OCI-LY7 (cell line): Measurements from ENCODE around the gene DLGAP1. TPM values are rescaled to one million over a fixed set of nuclear protein-coding genes. Genes with fewer than 3 reads are reported as not detected.

Experiments used
- BruUV-seq: library from RNA; stranded (reverse); fragments of 400-500 nt; replicated peaks from 2 replicates; lab custom pipeline; 2021; lab: Mats Ljungman, UMichigan
- CTCF ChIA-PET: fragments of 300-600 bp; sonication (Branson Sonifier 250); formaldehyde crosslinking; loops from one replicate; lab custom pipeline; 2022; ENCODE audit warnings: antibody characterized with exemption; ENCODE audit not compliant: unreplicated experiment; lab: Charles Lee
- POLR2A ChIA-PET: fragments of 300-600 bp; sonication (Branson Sonifier 250); formaldehyde crosslinking; loops from one replicate; lab custom pipeline; 2022; ENCODE audit warnings: antibody characterized with exemption; lab: Charles Lee
- DNase-seq: peaks from one replicate; pipeline ENCODE4 v3.0.0-alpha.2; 2015; ENCODE audit warnings: low spot score
- H2AFZ ChIP-seq: fragments of 200-600 bp; sonication (generic), shearing (Covaris generic); 2 replicates; pipeline ENCODE4 v1.6.1; 2014; ENCODE audit warnings: mild to moderate bottlenecking, antibody characterized with exemption, low read length, moderate library complexity
- H3K27ac ChIP-seq: fragments of 200-600 bp; sonication (generic); 2 replicates; pipeline ENCODE4 v1.5.1; 2014; ENCODE audit warnings: mixed run types, low read depth, mild to moderate bottlenecking, moderate library complexity, low read length, inconsistent platforms; ENCODE audit not compliant: poor library complexity, severe bottlenecking
- H3K36me3 ChIP-seq: fragments of 200-600 bp; sonication (generic); 2 replicates; pipeline ENCODE4 v1.6.1; 2014; ENCODE audit warnings: mild to moderate bottlenecking, antibody characterized with exemption, low read length, moderate library complexity, mixed read lengths; ENCODE audit not compliant: insufficient read depth
- H3K4me1 ChIP-seq: fragments of 200-600 bp; sonication (generic); 2 replicates; pipeline ENCODE4 v1.5.1; 2014; ENCODE audit warnings: mild to moderate bottlenecking, low read length; ENCODE audit not compliant: insufficient read depth, poor library complexity, severe bottlenecking
- H3K4me2 ChIP-seq: fragments of 200-600 bp; sonication (generic); 2 replicates; pipeline ENCODE4 v1.6.1; 2014; ENCODE audit warnings: mild to moderate bottlenecking, low read length
- H3K4me3 ChIP-seq: fragments of 200-600 bp; sonication (generic); 2 replicates; pipeline ENCODE4 v1.5.1; 2014; ENCODE audit warnings: mild to moderate bottlenecking, low read depth, low read length; ENCODE audit not compliant: poor library complexity, severe bottlenecking
- H3K79me2 ChIP-seq: fragments of 200-600 bp; sonication (generic); 2 replicates; pipeline ENCODE4 v1.6.1; 2016; ENCODE audit warnings: low read depth, mild to moderate bottlenecking, low read length, moderate library complexity, mixed read lengths; ENCODE audit not compliant: insufficient read depth
- H3K9me2 ChIP-seq: fragments of 200-600 bp; sonication (generic); 2 replicates; pipeline ENCODE4 v1.6.1; 2016; ENCODE audit warnings: mild to moderate bottlenecking, low read length, mixed read lengths; ENCODE audit not compliant: insufficient read depth
- H3K9me3 ChIP-seq: fragments of 200-600 bp; sonication (generic); 2 replicates; pipeline ENCODE4 v1.6.1; 2014; ENCODE audit warnings: mild to moderate bottlenecking, mixed run types, low read length, mixed read lengths
- H4K20me1 ChIP-seq: fragments of 200-600 bp; sonication (generic); 2 replicates; pipeline ENCODE4 v1.6.1; 2014; ENCODE audit warnings: mild to moderate bottlenecking, antibody characterized with exemption, low read length, moderate library complexity, mixed read lengths; ENCODE audit not compliant: insufficient read depth
- CTCF ChIP-seq: fragments of 200-600 bp; sonication (generic); conservative IDR thresholded peaks from 2 replicates; pipeline ENCODE4 v1.5.1; 2014; ENCODE audit warnings: mild to moderate bottlenecking, antibody characterized with exemption, low read length, moderate library complexity, mixed read lengths
- EZH2phosphoT487 ChIP-seq: fragments of 200-600 bp; sonication (generic); IDR thresholded peaks from 2 replicates; pipeline ENCODE4 v1.6.1; 2018; ENCODE audit warnings: low read depth, borderline replicate concordance, mild to moderate bottlenecking, mixed run types, antibody characterized with exemption, low read length, moderate library complexity, mixed read lengths
- intact Hi-C: fragments of 100-400 bp; cut with micrococcal nuclease; formaldehyde crosslinking; loops from one replicate; pipeline ENCODE4 v1.10.0; 2022; ENCODE audit not compliant: unreplicated experiment
- total RNA-seq, 2 experiments: library from RNA; depleted of rRNA in 1 of 2; stranded (reverse); fragments of >200 nt in 1 of 2; shearing (Covaris generic) in 1 of 2; gene quantifications; 2 replicates each; pipeline ENCODE4 v1.2.3, GENCODE V29; 2014 to 2022

The DLGAP1 gene
- total RNA-seq, 2 experiments from 2014 or later: 0.22 TPM; not detected in 1

GRCh38 chr18:4385876-4386275 is 69.2 kb downstream of the DLGAP1 start:
- Histone ChIP-seq H3K4me2 (no peak overlapping the region), H3K36me3 (no peaks in the 10 kb centered on the region), H3K27ac (no peak overlapping the region), H3K4me1 (no peaks in the 10 kb centered on the region), H3K9me3 (no peaks in the 10 kb centered on the region; the same call in 1 of the 2 replicates), H2AFZ (no peak overlapping the region), H3K9me2 (no peaks in the 10 kb centered on the region), H4K20me1 (no peaks in the 10 kb centered on the region), H3K79me2 (no peaks in the 10 kb centered on the region), H3K4me3 (no peak overlapping the region)
- intact Hi-C loops: no loop called here
- DNase-seq: no peak
- BruUV-seq: no TSS peak
- CTCF ChIA-PET: no interaction called here
- TF ChIP-seq EZH2phosphoT487 (no peak), CTCF (no peak)
- POLR2A ChIA-PET: interaction anchor here (0.8 kb wide), 1 partner anchor 30 kb away, joined by 3 read pairs; no protein-coding TSS in a partner anchor

GRCh38 chr18:4384932-4385331 is 70.2 kb downstream of the DLGAP1 start:
- Histone ChIP-seq H3K9me3 (no peaks in the 10 kb centered on the region; the same call in 1 of the 2 replicates), H2AFZ (no peak overlapping the region), H3K4me2 (no peak overlapping the region), H3K9me2 (no peaks in the 10 kb centered on the region), H3K27ac (no peak overlapping the region), H3K4me1 (no peaks in the 10 kb centered on the region), H3K79me2 (no peaks in the 10 kb centered on the region), H4K20me1 (no peaks in the 10 kb centered on the region), H3K4me3 (no peak overlapping the region), H3K36me3 (no peaks in the 10 kb centered on the region)
- ChIA-PET CTCF (no interaction called here), POLR2A (interaction anchor here (0.6 kb wide), 1 partner anchor 1251 kb away, joined by 4 read pairs; no protein-coding TSS in a partner anchor)
- intact Hi-C loops: no loop called here
- no TSS peak for BruUV-seq
- TF ChIP-seq EZH2phosphoT487: no peak
- DNase-seq: no peak

- intact Hi-C loops: no loop called here
- Histone ChIP-seq H3K9me3 (no peaks in the 10 kb centered on the region), H2AFZ (no peak overlapping the region), H3K27ac (no peak overlapping the region), H3K9me2 (no peaks in the 10 kb centered on the region), H3K4me2 (no peak overlapping the region), H3K4me3 (no peak overlapping the region), H3K4me1 (no peaks in the 10 kb centered on the region), H3K79me2 (no peaks in the 10 kb centered on the region), H4K20me1 (no peaks in the 10 kb centered on the region), H3K36me3 (no peaks in the 10 kb centered on the region)
- ChIA-PET POLR2A (no interaction called here), CTCF (no interaction called here)
- DNase-seq: no peak
- BruUV-seq: no TSS peak
- no peak for TF ChIP-seq CTCF
- no peak for TF ChIP-seq EZH2phosphoT487
These were observed 80.5 kb downstream of the DLGAP1 start for GRCh38 chr18:4374564-4374963.
